Ovary (tissue), 9 donors: ENCODE results near the gene MSANTD2. TPM values are rescaled to one million over a fixed set of nuclear protein-coding genes. Genes with fewer than 3 reads are reported as not detected.

ENCODE experiments used
- DNase-seq, 5 donors: peaks; one replicate each; pipeline ENCODE4 v3.0.0-alpha.2; 2019 to 2020
- H3K27ac ChIP-seq, 2 donors: fragments of 200-600 bp; one replicate each; pipeline versions ENCODE4 v1.5.1 to v1.8.0; 2019 to 2022
- H3K27me3 ChIP-seq: fragments of 200-600 bp; one replicate; pipeline ENCODE4 v1.8.0; 2022
- H3K36me3 ChIP-seq: fragments of 200-600 bp; sonication (generic); one replicate; pipeline ENCODE4 v1.5.1; 2019
- H3K4me1 ChIP-seq: one replicate; pipeline ENCODE4 v1.8.1; 2013; ENCODE audit warnings: mild to moderate bottlenecking, moderate library complexity; ENCODE audit not compliant: insufficient read depth
- H3K4me3 ChIP-seq: fragments of 200-600 bp; sonication (generic); one replicate; pipeline ENCODE4 v1.5.1; 2017
- H3K9me3 ChIP-seq, 2 donors: fragments of 200-600 bp in 1 of 2; sonication (generic) in 1 of 2; one replicate each; pipeline versions ENCODE4 v1.5.1 to v1.8.1; 2013 to 2019; ENCODE audit warnings: mild to moderate bottlenecking in 1 of 2, moderate library complexity in 1 of 2
- CTCF ChIP-seq, 3 donors: fragments of 450-650 bp in 2 of 3; fragments of 200-600 bp in 1 of 3; IDR thresholded peaks; one replicate each; pipeline versions ENCODE4 v1.5.1 to v1.8.0; 2016 to 2022; ENCODE audit warnings: antibody characterized with exemption in 3 of 3, mild to moderate bottlenecking in 1 of 3
- EP300 ChIP-seq: sonication (generic); formaldehyde crosslinking; IDR thresholded peaks from one replicate; pipeline ENCODE4 v1.6.1; 2017; ENCODE audit warnings: antibody characterized with exemption
- POLR2A ChIP-seq: fragments of 450-650 bp; IDR thresholded peaks from one replicate; pipeline ENCODE4 v1.6.1; 2017; ENCODE audit warnings: antibody characterized with exemption, mild to moderate bottlenecking, moderate library complexity
- WGBS, 3 donors: extraction: QIAGEN DNeasy Blood & Tissue Kit in 1 of 3; methylation state at CpG; one replicate each; pipeline versions ENCODE4 v1.1.5 to v1.1.7; 2013 to 2017; 5-methylcytosine and 5-hydroxymethylcytosine counted together
- intact Hi-C, 4 donors: fragments of 100-400 bp; cut with DNase I; formaldehyde crosslinking; loops; one replicate each; pipeline versions ENCODE4 v1.11.0 to v1.15.1; 2022 to 2023
- polyA plus RNA-seq, 2 donors: library from polyadenylated mRNA; stranded (reverse); fragments of 200-250 nt in 1 of 2; fragments of 350-450 nt in 1 of 2; fragmentation: Illumina TruSeq in 1 of 2; extraction: RNeasy Lipid Tissue Mini Kit (QIAGEN cat#74804) in 1 of 2; gene quantifications; one replicate each; pipeline ENCODE4 v1.2.3, GENCODE V29; 2013 to 2014
- total RNA-seq, 7 donors: library from RNA; depleted of rRNA in 2 of 7; stranded (reverse); fragments of >200 nt in 2 of 7; fragmentation: NEBNext Ultra II Directional in 3 of 7; extraction: Animal tissue kit (Norgen Biotek cat#: 25700) in 3 of 7; gene quantifications; one replicate each; pipeline versions ENCODE4 v1.1.0 to v1.2.4, GENCODE V29; 2016 to 2023
- donor health status: DM: no; HTN: no; CAD: no; lungs with moderate emphysema.
- donor health status: DM: no; HTN: no; CAD: no.
- donor health status: Bipolar disorder and iron deficiency.
- donor health status: DM: yes; HTN: yes; CAD: no.
- donor health status: DM: no; HTN: no; CAD: no.
- donor health status: DM: yes; HTN: yes; CAD: no.

Gene MSANTD2
- total and polyA plus RNA-seq, 9 donors: 9.9 to 19.4 (median 16.7) TPM

GRCh38 chr11:124753624-124754023 is 46.6 kb downstream of the MSANTD2 start:
- Histone ChIP-seq H3K4me1 (peaks cover 4% of the 10 kb centered on the region), H3K9me3 (no peaks in the 10 kb centered on the region), H3K27me3 (no peaks in the 10 kb centered on the region), H3K27ac (no peak overlapping the region), H3K4me3 (no peak overlapping the region), H3K36me3 (no peaks in the 10 kb centered on the region)
- no peak for DNase-seq
- TF ChIP-seq EP300 (no peak), POLR2A (no peak), CTCF (IDR thresholded peaks at IDR 0.05) (no peak)
- intact Hi-C loops: no loop called here
- 85 to 89% (median 88%) methylated on average over 7 of the region's 7 CpGs for whole genome bisulfite sequencing, 3 donors

GRCh38 chr11:124753205-124753604 is 47.0 kb downstream of the MSANTD2 start:
- no peak overlapping the region for H3K27ac ChIP-seq
- H3K27me3 ChIP-seq: no peaks in the 10 kb centered on the region
- DNase-seq: no peak
- H3K36me3 ChIP-seq: no peaks in the 10 kb centered on the region
- H3K9me3 ChIP-seq: no peaks in the 10 kb centered on the region
- peaks cover 4% of the 10 kb centered on the region for H3K4me1 ChIP-seq
- TF ChIP-seq CTCF (IDR thresholded peaks at IDR 0.05) (no peak), POLR2A (no peak), EP300 (no peak)
- H3K4me3 ChIP-seq: no peak overlapping the region
- intact Hi-C loops: no loop called here

- intact Hi-C loops: no loop called here
- TF ChIP-seq CTCF (IDR thresholded peaks at IDR 0.05): no peak
- TF ChIP-seq POLR2A: no peak
- TF ChIP-seq EP300: no peak
- H3K9me3 ChIP-seq: no peaks in the 10 kb centered on the region
- H3K36me3 ChIP-seq: no peaks in the 10 kb centered on the region
- 33 to 37% (median 34%) methylated on average over 10 of the region's 10 CpGs for WGBS, 3 donors
- H3K27me3 ChIP-seq: no peaks in the 10 kb centered on the region
- H3K4me1 ChIP-seq: peaks cover 4% of the 10 kb centered on the region
- DNase-seq: no peak
- H3K27ac ChIP-seq: no peak overlapping the region
- no peak overlapping the region for H3K4me3 ChIP-seq
Observed at GRCh38 chr11:124752471-124753102, 47.6 kb downstream of the MSANTD2 start.

GRCh38 chr11:124751741-124752470 is 48.3 kb downstream of the MSANTD2 start, which contains the start of gene VSIG2:
VSIG2 (minus strand) TSS chr11:124752255; CDS start chr11:124752137, 118 bp downstream.
- no peaks in the 10 kb centered on the region for H3K36me3 ChIP-seq
- H3K4me3 ChIP-seq: peak within 1 kb of the TSS; percentile 1
- H3K27me3 ChIP-seq: no peaks in the 10 kb centered on the region
- WGBS, 3 donors: 9 to 27% (median 10%) methylated on average over 33 to 42 of the region's 42 CpGs
- DNase-seq: no peak
- intact Hi-C loops: no loop called here
- peaks cover 4% of the 10 kb centered on the region for H3K4me1 ChIP-seq
- TF ChIP-seq EP300: no peak
- no peak for TF ChIP-seq CTCF (IDR thresholded peaks at IDR 0.05)
- no peaks in the 10 kb centered on the region for H3K9me3 ChIP-seq
- no peak within 1 kb of the TSS for H3K27ac ChIP-seq
